HS-5 (cell line): Measurements from ENCODE around the gene ADM2.

Source experiments
- DNase-seq: peaks from one replicate; pipeline ENCODE4 v3.0.0-alpha.2; 2012; ENCODE audit warnings: low read depth

ADM2 gene

DNA sequence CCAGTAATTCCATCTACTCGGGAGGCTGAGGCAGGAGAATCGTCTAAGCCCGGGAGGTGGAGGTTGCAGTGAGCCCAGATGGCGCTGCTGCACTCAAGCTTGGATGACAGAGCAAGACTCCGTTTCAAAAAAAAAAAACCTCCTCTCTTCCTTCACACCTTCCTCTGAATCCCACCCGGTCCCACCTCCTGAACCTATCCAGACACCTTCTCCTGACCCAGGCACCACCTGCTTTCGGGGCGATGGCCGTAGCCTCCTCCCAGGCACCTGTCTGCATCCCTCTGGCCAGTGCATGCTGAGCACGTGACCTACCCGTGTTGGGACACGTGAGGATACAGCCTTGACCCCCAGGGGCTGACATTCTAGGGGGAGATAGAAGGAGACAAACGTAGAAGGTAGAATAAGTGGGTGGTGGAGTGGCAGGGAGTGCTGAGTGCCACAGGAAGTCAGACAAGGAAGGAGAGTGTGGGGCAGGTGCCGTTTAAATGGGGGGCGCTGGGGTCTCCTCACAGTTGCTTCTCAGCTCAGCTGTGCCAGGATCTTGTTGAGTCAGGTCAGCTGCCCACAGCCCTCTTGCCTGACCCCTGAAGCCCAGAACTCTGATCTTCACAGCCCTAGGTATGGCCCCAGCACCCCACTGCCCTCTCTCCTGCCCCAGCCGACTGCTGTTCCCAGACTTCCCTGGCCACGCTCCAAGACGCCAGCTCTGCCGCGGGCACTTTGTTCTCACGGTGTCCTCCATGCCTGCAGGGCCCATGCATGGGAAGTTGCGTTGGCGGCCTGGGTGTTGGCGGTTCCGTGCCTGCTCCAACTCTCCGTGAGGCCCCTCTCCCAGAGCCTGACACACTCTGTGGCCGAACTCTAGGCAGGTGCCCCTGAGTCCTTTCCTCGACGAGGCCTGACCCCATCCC is 4.1 kb downstream of the ADM2 start:
- DNase-seq = no peak

DNA sequence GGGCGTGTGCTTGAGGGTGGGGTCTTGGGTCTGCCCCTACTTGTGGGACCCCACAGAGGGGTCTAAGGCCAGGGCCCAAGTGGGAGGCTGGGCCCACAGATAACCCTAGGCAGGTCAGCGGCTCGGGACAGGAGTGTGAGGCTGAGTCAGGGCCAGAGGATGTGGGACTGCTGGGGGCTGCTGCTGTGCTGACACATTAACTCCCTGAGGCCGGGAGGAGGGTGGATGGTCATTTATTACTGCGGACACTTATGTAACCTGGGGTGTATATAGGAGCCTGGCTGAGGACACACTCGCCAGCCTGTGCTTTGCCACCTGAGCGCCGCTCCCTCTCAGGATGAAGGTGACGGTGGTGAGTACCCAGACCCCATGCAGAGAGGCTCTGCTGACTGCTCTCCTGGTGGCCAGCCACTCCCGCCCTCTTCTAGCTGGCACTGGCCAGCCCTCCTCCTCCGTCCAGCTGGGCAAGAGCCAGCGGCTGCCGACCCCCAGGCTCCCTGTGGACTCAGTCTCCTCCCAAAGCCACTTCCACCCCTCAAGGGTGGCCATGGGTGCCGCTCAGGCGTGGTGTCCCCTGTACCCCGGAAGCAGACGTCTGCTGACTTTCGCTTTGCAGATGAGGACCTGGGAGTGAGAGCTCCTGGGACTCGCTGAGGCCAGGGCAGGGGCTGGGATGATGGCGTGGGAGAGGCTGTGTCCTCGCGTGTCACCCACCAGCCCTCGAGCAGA is 5.4 kb downstream of the ADM2 start, which contains the start of gene MIOX:
MIOX (plus strand) TSS at position 299 of the 729 bp plus-strand sequence; CDS start at position 338, 39 bp downstream.
- no peak for DNase-seq

GRCh38 chr22:50487290-50488005 is 6.1 kb downstream of the ADM2 start:
- no peak for DNase-seq

DNA sequence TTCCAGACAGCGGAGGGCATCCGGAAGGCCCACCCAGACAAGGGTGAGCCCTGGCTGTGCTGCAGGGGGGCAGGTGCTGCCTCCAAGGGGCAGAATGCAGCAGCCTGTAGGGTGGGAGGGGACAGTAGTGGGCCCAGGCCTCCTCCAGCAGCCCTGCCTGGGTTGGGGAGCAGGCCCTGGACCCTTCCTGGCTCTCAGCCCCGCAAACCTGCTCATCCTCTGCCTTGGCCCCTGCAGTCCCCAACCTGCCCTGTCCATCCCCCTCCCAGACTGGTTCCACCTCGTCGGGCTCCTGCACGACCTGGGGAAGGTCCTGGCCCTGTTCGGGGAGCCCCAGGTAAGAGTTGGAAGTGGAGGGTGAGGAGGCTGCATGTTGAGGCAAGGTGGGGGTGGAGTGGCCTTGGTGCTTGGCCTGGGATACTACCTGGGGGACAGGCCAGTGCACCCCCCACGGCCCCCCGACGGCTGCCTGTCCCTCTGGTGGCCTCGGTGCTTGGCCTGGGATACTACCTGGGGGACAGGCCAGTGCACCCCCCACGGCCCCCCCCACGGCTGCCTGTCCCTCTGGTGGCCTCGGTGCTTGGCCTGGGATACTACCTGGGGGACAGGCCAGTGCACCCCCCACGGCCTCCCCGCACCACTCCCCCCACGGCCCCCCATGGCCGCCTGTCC is 6.8 kb downstream of the ADM2 start:
- DNase-seq = no peak

DNA sequence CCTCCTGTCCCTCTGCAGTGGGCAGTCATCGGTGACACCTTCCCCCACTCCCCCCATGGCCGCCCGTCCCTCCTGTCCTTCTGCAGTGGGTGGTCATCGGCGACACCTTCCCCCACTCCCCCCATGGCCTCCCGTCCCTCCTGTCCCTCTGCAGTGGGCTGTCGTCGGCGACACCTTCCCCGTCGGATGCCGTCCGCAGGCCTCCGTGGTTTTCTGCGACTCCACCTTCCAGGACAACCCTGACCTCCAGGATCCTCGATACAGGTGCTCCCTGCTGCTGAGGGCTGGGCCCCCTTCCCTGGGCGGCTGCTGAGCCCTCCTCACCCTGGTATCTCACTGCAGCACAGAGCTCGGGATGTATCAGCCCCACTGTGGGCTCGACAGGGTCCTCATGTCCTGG is 7.5 kb downstream of the ADM2 start:
- no peak for DNase-seq

- no peak for DNase-seq
Observed at GRCh38 chr22:50489363-50490243, 8.3 kb downstream of the ADM2 start.

- no peak for DNase-seq
Observed at GRCh38 chr22:50490531-50491308, 9.4 kb downstream of the ADM2 start.

DNA sequence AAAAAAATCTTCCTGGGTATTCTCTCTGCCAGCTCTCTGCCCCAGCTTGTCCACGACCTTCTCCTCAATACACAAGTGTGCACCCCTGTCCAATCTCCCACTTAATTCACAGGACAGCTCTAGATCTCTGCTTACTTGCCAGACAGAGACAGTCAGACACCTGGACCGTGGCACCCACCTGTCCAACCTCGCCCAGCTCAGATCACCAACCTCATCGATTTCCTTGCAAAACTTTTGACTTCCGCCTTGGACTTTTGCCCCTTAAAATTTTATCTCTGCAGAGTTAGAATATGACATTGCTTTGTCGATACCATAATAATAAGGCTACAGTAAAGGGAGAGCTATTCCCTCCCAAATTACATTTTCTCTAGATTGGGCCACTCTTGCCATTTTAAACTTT is 15.8 kb downstream of the ADM2 start:
- no peak for DNase-seq

DNA sequence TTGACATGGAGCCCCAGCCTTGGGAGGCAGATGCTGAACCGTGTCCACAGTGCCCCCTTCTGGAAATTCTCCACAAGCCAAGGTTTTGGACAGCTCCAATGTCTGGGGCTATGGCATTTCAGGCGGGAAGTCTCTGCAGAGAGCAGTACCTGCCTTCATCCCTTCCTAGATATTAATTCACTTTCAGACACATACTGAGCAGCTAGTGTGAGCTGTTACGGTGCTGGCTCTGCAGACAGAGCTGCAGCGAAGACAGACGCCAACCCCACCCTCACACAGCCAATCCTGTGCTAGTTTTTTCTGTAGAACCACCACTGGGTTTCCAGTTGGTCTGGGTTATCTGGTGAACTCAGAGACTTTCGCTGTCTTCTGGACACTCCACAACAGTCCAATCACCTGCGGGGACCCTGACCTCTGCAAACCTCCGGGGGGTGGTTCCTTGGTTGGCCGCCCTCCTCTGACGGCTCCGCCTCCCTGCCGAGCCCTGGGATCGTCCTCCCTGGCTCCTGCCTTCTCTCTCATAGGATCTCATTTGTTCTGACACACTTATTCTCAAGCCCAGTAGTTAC is 17.1 kb downstream of the ADM2 start:
- no peak for DNase-seq

- DNase-seq = no peak
Observed at GRCh38 chr22:50500452-50500851, 19.1 kb downstream of the ADM2 start.

GRCh38 chr22:50502096-50502495 is 20.8 kb downstream of the ADM2 start:
- no peak for DNase-seq

GRCh38 chr22:50502628-50503474 is 21.5 kb downstream of the ADM2 start:
- DNase-seq = no peak

DNA sequence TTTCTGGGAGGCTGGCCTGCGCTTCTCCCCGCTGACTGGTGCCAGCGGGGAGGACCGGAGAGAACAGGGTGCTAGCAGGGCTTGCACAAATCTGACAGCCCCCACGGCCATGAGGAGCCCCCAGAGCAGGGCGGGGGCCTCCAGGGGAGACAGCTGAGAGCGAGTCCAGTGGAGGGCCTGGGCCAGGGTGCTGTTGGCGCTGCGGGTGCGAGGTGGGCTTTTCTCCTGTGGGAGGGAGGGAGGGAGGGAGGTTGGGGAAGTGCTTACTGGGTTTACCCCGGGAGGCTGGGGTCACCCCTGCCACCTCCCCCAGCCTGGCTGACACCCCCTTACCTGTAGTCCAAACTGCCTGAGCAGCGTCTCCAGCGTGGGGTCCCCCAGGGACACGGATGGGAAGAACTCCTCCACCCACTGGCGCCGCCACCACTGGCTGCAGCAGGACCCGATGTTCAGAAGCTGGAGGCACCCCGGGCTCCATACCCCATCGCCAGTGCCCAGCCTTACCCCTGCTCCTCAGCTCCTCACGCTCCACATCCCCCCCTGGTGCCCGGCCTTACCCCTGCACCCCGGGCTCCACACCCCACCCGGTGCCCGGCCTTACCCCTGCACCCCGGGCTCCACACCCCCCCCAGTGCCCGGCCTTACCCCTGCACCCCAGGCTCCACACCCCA is 22.3 kb downstream of the ADM2 start:
- no peak for DNase-seq

DNA sequence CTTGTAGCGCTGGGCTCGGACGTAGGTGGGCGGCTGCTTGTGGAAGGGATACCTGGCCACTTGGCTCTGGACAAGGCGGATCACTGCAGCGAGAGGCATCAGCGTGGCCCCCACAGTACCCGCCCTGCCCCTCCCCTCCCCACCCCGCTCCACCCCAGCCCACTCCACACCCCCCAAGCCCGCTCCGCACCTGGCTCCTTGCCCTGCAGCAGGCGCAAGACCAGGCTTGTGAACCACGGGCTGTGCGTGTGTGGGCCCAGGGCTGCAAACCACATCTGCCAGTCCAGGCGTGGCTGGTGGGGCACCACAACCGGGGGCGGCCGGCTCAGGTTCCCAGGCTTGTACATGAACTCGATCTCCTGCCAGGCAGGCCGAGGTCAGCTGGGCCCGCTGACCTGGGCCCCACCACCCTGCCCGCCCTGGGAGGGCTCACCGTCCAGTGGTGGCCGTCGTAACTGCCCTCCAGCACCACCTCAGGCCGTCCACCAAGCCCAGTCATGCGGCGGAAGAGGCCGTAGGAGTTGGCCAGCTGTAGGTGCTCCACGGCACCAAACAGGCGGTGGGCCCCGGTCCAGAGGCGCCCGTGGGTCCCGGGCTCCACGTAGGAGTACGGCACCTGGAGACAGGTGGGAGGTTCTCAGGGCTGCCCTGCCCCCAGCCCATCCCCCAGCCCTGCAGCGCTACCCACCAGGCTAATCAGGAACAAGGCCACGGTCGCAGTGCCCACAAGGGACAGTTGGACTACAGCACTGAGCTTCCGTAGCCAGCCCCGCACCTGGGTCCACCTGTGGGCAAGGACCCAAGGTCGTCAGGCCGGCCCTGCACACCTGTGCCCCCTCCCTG is 23.2 kb downstream of the ADM2 start:
- DNase-seq = no peak

DNA sequence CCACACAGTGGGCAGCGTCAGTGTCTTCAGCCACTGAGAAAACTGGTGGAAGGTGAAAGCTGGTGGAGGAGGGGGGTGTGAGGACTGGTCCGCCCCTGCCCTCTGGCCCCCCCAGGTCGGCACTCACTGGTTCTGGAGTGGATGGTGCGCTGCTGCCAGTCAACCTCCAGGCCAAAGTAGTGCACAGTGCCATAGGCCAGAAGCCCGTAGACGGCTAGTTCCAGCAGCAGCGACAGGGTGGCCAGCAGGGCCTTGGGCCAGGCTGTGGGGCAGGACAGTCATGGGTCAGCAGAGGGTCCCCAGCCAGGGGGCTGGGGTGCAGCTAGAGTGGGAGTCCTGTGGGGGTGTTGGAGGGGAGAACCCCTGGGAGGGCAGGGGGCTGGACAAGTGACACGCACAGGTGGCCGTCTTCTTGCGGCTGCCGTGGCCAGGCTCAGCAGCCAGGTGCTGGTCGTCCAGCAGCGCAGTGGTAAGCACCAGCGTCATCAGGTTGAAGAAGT is 24.0 kb downstream of the ADM2 start:
- DNase-seq = no peak

DNA sequence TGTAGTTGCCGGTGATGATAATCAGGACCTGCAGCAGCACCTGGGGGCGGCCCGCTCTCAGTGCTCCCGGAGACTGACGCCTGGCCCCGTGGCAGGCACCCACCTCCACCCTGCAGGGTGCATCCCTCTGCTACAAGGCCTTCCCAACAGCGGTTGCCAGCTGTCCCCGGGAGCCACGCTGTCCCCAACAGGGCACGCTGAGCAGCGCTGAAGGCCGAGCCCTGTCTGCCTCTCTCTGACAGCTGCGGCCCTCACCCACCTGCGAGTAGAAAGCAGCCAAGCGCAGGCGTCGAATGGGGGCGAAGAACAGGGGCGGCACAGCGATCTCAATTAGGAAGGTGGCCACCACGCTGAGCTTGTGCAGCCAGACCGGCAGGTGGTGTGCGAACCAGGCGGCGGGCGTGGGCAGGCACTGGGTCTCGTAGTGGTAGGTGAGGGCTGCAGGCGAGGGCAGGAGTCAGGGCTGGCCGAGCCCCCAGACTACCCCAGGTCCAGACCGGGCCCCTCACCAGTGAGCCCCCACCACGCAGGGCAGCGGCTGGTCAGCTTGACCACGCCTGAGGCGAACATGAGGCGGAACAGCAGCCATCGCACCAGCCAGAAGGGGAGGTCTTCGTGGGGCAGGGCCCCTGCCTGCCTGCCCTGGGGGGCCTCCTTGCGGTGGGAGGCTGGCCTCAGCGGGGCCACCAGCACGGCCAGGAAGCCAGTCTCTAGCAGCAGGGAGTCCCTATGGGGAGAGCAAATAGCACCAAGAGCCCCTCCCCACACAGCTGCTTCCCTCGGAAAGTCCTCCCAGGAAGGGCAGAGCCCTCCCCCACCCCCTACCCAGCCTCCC is 24.6 kb downstream of the ADM2 start:
- DNase-seq = no peak
